ENCODE results near the gene EMILIN2. TPM values are rescaled to one million over a fixed set of nuclear protein-coding genes. Genes with fewer than 3 reads are reported as not detected.
"Not testable (repeated sequence)": the region's sequence is repeated elsewhere in the genome, so short reads cannot be mapped to it uniquely, and the experiment has no call there.

Gene EMILIN2
- total RNA-seq, 2 experiments from 2014 or later: 17.3 to 19.4 TPM

- H3K4me3 Mint-ChIP-seq: no peak overlapping the region
- ATAC-seq (no peak), DNase-seq (no peak)
- H3K27ac Mint-ChIP-seq: no peak overlapping the region
- ChIA-PET POLR2A (no interaction called here), CTCF (no interaction called here)
- TF ChIP-seq, protein P1, sequence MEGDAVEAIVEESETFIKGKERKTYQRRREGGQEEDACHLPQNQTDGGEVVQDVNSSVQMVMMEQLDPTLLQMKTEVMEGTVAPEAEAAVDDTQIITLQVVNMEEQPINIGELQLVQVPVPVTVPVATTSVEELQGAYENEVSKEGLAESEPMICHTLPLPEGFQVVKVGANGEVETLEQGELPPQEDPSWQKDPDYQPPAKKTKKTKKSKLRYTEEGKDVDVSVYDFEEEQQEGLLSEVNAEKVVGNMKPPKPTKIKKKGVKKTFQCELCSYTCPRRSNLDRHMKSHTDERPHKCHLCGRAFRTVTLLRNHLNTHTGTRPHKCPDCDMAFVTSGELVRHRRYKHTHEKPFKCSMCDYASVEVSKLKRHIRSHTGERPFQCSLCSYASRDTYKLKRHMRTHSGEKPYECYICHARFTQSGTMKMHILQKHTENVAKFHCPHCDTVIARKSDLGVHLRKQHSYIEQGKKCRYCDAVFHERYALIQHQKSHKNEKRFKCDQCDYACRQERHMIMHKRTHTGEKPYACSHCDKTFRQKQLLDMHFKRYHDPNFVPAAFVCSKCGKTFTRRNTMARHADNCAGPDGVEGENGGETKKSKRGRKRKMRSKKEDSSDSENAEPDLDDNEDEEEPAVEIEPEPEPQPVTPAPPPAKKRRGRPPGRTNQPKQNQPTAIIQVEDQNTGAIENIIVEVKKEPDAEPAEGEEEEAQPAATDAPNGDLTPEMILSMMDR (IDR thresholded peaks at IDR 0.05): no peak
- no peaks in the 10 kb centered on the region for H3K36me3 Mint-ChIP-seq (ENCODE audit: low read depth)
- H3K9me3 Mint-ChIP-seq: no peaks in the 10 kb centered on the region
- H3K27me3 Mint-ChIP-seq: peaks cover 29% of the 10 kb centered on the region
- intact Hi-C loops (cut with micrococcal nuclease): no loop called here
- peaks cover 27% of the 10 kb centered on the region for H3K4me1 Mint-ChIP-seq (ENCODE audit: low read depth)
Measured at GRCh38 chr18:2851771-2852170, 5.0 kb downstream of the EMILIN2 start.

GRCh38 chr18:2852460-2852859 is 5.7 kb downstream of the EMILIN2 start:
- H3K4me3 Mint-ChIP-seq; ATAC-seq; DNase-seq; H3K36me3 Mint-ChIP-seq (ENCODE audit: low read depth); H3K27ac Mint-ChIP-seq; POLR2A ChIA-PET; intact Hi-C loops (cut with micrococcal nuclease); H3K9me3 Mint-ChIP-seq; CTCF ChIA-PET: not testable (repeated sequence)
- peaks cover 27% of the 10 kb centered on the region for H3K4me1 Mint-ChIP-seq (ENCODE audit: low read depth)
- H3K27me3 Mint-ChIP-seq: peaks cover 29% of the 10 kb centered on the region

- POLR2A ChIA-PET: no interaction called here
- Mint-ChIP-seq H3K27me3 (peaks cover 22% of the 10 kb centered on the region), H3K9me3 (no peaks in the 10 kb centered on the region), H3K4me3 (no peak overlapping the region), H3K27ac (no peak overlapping the region), H3K36me3 (ENCODE audit: low read depth) (no peaks in the 10 kb centered on the region), H3K4me1 (ENCODE audit: low read depth) (peaks cover 22% of the 10 kb centered on the region)
- CTCF ChIA-PET: no interaction called here
- intact Hi-C loops (cut with micrococcal nuclease): no loop called here
- no peak for ATAC-seq
- TF ChIP-seq, protein P1 (IDR thresholded peaks at IDR 0.05): no peak
- no peak for DNase-seq
Measured at GRCh38 chr18:2853173-2853925, 6.5 kb downstream of the EMILIN2 start.

DNA sequence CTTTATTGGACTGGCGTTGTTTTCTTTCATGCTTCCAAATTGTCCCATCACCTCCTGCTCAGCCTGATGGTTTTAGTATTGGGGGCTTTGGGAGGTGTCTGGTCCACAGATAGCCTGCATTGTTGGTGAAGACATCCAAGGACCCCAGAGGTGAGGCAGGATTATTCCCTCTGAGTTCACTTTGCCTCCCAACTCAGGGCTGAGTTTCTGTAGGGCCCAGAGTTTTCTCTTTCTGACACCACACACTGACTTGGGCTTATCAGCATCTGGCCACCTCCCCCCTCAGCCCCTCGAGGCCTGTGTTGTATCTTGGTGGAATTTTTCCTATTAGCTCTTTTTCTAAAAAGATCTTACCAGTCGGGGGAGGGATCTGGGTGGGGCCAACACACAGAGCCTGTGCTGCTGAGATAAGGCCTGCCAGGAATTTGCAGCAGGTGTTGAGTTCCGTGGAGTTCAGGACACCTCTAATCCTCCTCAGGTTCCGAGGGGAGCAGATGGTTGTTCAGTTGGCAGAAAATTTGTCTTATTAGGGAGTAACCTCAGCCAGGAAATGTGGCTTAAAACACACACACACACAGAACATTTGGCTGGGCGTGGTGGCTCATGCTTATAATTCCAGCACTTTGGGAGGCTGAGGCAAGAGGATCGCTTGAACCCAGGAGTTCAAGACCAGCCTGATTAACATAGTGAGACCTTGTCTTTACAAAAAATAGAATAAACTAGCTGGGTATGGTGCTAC is 7.3 kb downstream of the EMILIN2 start:
- TF ChIP-seq, protein P1 (IDR thresholded peaks at IDR 0.05): no peak
- Mint-ChIP-seq H3K36me3 (ENCODE audit: low read depth) (no peaks in the 10 kb centered on the region), H3K27ac (no peak overlapping the region), H3K4me3 (no peak overlapping the region), H3K9me3 (no peaks in the 10 kb centered on the region), H3K27me3 (peaks cover 15% of the 10 kb centered on the region), H3K4me1 (ENCODE audit: low read depth) (peaks cover 15% of the 10 kb centered on the region)
- CTCF ChIA-PET: no interaction called here
- no peak for ATAC-seq
- no peak for DNase-seq
- POLR2A ChIA-PET: no interaction called here
- intact Hi-C loops (cut with micrococcal nuclease): no loop called here

DNA sequence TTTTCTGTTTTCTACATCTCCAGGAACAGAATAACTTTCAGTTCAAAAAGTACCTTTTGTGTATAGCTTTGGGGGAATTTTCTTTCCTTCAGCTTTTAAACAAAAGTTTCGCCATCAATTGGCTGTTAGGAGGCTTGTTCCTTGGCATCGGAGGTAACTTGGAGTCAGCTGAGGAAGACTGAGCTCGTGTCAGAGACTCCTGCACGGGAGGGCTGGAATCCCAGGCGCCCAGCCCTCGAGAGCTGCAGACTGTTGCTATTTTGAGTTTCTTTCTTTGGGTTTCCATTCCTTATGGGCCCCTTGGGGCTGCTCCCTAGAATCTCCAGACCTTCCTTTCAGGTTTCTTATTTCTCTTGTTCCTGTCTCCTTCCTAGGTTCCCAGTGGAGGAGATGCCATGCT is 8.1 kb downstream of the EMILIN2 start:
- H3K27ac Mint-ChIP-seq: no peak overlapping the region
- H3K36me3 Mint-ChIP-seq (ENCODE audit: low read depth): no peaks in the 10 kb centered on the region
- CTCF ChIA-PET: no interaction called here
- peaks cover 11% of the 10 kb centered on the region for H3K4me1 Mint-ChIP-seq (ENCODE audit: low read depth)
- H3K27me3 Mint-ChIP-seq: peaks cover 8% of the 10 kb centered on the region
- intact Hi-C loops (cut with micrococcal nuclease): no loop called here
- H3K9me3 Mint-ChIP-seq: no peaks in the 10 kb centered on the region
- DNase-seq: no peak
- POLR2A ChIA-PET: no interaction called here
- ATAC-seq: no peak
- TF ChIP-seq, protein P1 (IDR thresholded peaks at IDR 0.05): no peak
- H3K4me3 Mint-ChIP-seq: no peak overlapping the region
